GM21825 (cell line): ENCODE measurements around the gene PRKAG1.
A peak's percentile ranks its signal among the peaks of the same experiment; 100 is the strongest.

Experiments used
- ATAC-seq: cut with Tn5 transposase; IDR thresholded peaks from one replicate; pipeline ENCODE4 v1.9.1; 2021; ENCODE audit warnings: mild to moderate bottlenecking, moderate library complexity; ENCODE audit not compliant: unreplicated experiment

PRKAG1 gene

GRCh38 chr12:48986720-48987291 is 31.8 kb downstream of the PRKAG1 start:
- no peak for ATAC-seq

- ATAC-seq: no peak
Measured at GRCh38 chr12:48985901-48986300, 32.7 kb downstream of the PRKAG1 start.

- ATAC-seq: no peak
Measured at GRCh38 chr12:48985475-48985897, 33.1 kb downstream of the PRKAG1 start.

GRCh38 chr12:48982397-48983080 is 36.0 kb downstream of the PRKAG1 start:
- ATAC-seq: no peak

- no peak for ATAC-seq
Measured at GRCh38 chr12:48981757-48982157, 36.8 kb downstream of the PRKAG1 start.

- no peak for ATAC-seq
Measured at GRCh38 chr12:48980953-48981756, 37.4 kb downstream of the PRKAG1 start.

- ATAC-seq: no peak
Measured at GRCh38 chr12:48980389-48980952, 38.1 kb downstream of the PRKAG1 start.

GRCh38 chr12:48979602-48980388 is 38.8 kb downstream of the PRKAG1 start:
- ATAC-seq: no peak

GRCh38 chr12:48978741-48979601 is 39.6 kb downstream of the PRKAG1 start:
- ATAC-seq: no peak

GRCh38 chr12:48978291-48978740 is 40.3 kb downstream of the PRKAG1 start, which contains the start of gene WNT1:
Gene WNT1, plus strand, starts transcription at chr12:48978322. Its CDS starts 329 bp downstream, at chr12:48978651.
- ATAC-seq: no peak

GRCh38 chr12:48977290-48978281 is 41.0 kb downstream of the PRKAG1 start:
- ATAC-seq: peak; percentile 45

- ATAC-seq: no peak
Measured at GRCh38 chr12:48973941-48974673, 44.5 kb downstream of the PRKAG1 start.

- no peak for ATAC-seq
Measured at GRCh38 chr12:48973531-48973930, 45.0 kb downstream of the PRKAG1 start.

GRCh38 chr12:48972952-48973483 is 45.6 kb downstream of the PRKAG1 start:
- ATAC-seq: no peak

GRCh38 chr12:48972213-48972951 is 46.2 kb downstream of the PRKAG1 start:
- no peak for ATAC-seq

GRCh38 chr12:48970702-48971334 is 47.8 kb downstream of the PRKAG1 start:
- no peak for ATAC-seq
